DMS53 treated with DMSO at 0.1 percent for 48 hours (cell line): ENCODE results near the gene AK5.
"Not testable (repeated sequence)": the region's sequence is repeated elsewhere in the genome, so short reads cannot be mapped to it uniquely, and the experiment has no call there.

Experiments
- DNase-seq: peaks from one replicate; lab custom pipeline; 2025; ENCODE audit not compliant: unreplicated experiment; lab: John Stamatoyannopoulos, UW

The AK5 gene

DNA sequence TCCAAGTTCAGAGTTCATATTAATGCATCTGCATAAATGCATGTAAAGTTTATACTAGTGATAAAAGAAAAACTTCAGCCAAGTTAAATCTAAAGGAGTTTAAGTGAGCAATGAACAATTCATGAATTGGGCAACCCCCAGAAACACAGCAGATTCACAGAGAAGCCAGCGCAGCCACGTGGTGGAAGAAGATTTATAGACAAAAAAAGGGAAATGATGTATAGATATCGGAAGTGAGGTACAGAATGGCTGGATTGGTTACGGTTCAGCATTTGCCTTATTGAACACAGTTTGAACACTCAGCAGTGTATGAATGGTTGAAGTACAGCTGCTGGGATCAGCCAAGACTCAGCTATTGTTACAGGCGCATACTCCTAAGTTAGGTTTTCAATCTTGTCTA is 5.7 kb downstream of the AK5 start:
- no peak for DNase-seq

GRCh38 chr1:77288275-77288674 is 6.5 kb downstream of the AK5 start:
- DNase-seq, result no peak

- no peak for DNase-seq
Observed at GRCh38 chr1:77290576-77290975, 8.8 kb downstream of the AK5 start.

- DNase-seq, result no peak
Observed at GRCh38 chr1:77292551-77292950, 10.7 kb downstream of the AK5 start.

DNA sequence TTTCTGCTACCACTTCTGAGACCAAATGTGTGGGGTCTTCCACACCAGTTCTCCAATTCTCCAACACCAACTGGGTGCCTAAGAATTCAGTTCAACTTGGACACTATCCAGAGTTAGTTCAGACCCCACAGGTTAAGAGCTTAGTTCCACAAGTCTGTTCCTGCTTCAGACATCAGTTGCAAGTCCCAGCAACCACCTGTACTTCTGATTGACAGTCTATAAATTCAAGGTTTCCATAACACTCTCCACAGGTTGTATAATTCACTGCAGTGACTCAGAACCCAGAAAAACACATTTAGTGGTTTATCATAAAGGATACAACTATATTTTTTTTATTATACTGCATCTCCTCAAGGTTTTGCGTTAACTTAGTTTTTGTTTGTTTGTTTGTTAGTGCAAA is 18.7 kb downstream of the AK5 start:
- no peak for DNase-seq

- DNase-seq, result no peak
Observed at GRCh38 chr1:77303387-77303786, 21.6 kb downstream of the AK5 start.

DNA sequence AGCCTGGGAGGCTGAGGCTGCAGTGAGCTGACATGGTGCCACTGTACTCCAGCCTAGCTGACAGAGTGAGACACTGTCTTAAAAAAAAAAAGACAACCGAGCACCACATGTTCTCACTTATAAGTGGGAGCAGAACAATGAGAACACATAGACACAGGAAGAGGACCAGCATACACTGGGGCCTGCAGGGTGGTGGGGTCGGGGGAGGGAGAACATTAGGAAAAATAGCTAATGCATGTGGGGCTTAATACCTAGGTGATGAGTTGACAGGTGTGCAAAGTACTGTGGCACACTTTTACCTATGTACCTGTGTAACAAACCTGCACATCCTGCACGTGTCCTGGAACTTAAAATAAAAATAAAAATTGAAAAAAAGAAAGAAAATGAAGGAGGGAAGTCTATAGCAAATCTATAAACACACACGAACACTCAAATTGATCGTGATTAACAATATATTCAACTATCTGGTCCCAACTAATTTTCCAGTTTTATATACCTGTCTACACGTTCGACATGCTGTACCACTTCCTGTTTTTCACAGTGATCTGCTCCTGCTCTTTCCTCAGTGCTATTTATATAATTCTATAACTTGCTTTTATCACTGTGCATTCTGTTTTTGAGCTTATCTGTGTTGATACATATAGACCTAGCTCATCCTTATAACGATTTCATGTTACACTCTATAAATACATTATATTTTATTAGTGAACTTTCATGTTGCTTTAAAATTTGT is 27.2 kb downstream of the AK5 start:
- DNase-seq, result no peak

DNA sequence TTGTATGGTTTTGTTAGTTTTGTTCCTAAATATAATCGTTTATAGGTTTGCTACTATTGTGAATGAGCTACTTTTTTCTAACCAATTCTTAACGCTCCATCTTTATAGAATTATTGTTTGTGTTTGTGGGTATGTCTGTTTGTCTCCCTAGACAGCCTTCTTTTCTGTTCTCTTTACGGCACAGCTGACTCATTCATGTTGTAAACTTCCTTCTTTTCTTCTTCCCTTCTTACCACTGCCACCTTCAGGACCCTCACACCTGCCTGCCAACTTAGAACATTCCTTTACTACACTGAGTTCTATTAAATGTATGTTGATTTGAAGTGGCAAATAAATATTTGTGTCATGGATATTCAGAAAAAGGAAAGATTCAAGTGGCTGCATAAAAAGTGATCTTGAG is 29.1 kb downstream of the AK5 start:
- no peak for DNase-seq

DNA sequence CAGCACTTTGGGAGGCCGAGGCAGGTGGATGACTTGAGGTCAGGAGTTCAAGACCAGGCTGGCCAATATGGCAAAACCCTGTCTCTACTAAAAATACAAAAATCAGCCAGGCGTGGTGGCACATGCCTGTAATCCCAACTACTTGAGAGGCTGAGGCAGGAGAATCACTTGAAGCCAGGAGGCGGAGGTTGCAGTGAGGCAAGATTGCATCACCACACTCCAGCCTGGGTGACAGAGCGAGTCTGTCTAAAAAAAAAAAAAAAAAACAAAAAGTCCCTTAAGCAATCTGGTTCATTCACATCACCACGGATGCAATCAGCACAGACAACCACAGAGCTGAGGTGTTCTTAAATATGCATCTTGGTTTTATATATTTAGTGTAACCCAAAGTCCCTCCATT is 30.5 kb downstream of the AK5 start:
- DNase-seq, result not testable (repeated sequence)

DNA sequence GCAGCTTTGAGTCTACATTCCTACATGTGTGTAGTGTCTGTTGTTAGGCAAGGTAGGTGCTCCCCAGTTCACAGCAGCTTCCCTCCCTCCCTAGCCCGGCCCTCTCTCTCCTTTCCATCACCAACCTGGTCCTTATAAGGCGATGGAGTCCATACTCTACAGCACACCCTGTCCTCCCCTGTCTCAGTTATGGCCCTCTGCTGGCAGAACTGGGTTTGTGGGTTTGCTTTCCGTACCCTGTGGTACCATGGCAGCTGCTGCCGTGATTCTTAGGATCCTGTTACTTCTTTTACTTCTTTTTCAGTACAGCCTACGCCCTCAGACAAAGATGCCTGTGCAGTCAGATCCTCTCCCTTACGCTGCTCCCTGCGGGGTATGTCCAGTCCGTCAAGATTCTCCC is 31.7 kb downstream of the AK5 start:
- DNase-seq, result peak; percentile 12

- no peak for DNase-seq
Observed at GRCh38 chr1:77316006-77316405, 34.2 kb downstream of the AK5 start.

DNA sequence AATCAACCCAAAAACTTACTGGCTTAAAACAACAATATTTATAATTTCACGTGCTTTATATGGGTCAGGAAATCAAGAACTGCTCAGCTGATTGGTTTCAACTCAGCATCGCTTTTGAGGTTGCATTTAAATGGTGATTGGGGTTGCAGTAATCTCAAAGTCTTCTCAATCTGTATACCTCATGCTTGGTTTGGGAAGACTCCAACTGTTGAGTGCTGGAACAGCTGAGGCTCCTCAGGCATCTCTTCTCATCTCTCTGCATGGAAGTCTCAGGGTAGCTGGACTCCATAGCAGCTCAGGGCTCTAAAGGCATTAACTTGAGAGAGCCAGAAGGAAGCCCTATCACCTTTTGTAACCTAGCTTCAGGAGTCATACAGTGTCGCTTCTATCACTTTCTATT is 35.1 kb downstream of the AK5 start:
- DNase-seq, result no peak

GRCh38 chr1:77319036-77319705 is 37.4 kb downstream of the AK5 start:
- DNase-seq, result no peak

- peak; percentile 84 for DNase-seq
Observed at GRCh38 chr1:77322061-77322900, 40.5 kb downstream of the AK5 start.

DNA sequence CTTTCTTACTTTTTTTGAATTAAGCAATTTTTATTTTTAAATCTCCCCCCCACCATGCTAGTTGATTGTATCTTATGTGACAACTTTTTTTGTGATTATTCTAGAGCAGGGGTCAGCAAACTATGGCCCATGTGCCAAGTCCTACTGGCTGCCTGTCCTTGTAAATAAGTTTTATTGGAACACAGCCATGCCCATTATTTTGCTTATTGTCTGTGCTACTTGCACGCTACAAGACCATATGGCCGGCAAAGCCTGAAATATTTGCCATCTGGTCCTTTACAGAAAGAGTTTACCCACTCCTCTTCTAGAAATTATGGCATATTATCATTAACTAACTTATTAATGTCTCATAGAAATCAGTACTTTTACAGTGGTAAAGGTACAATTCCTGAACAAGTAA is 51.7 kb downstream of the AK5 start:
- no peak for DNase-seq

DNA sequence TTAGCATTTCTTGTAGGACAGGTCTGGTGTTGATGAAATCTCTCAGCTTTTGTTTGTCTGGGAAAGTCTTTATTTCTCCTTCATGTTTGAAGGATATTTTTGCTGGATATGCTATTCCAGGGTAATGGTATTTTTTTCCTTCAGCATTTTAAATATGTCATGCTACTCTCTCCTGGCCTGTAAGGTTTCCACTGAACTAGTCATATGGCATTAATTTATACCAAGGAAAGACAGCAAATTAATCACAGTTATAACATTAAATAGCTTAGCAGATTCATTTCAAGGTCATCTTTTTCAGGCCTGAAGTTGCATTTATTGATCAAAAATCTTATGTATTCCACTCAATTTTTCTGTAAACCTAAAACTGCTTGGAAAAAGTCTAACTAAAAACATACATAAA is 54.9 kb downstream of the AK5 start:
- DNase-seq, result no peak

GRCh38 chr1:77339326-77339725 is 57.5 kb downstream of the AK5 start:
- DNase-seq, result no peak

GRCh38 chr1:77341195-77341594 is 59.4 kb downstream of the AK5 start:
- DNase-seq, result no peak

DNA sequence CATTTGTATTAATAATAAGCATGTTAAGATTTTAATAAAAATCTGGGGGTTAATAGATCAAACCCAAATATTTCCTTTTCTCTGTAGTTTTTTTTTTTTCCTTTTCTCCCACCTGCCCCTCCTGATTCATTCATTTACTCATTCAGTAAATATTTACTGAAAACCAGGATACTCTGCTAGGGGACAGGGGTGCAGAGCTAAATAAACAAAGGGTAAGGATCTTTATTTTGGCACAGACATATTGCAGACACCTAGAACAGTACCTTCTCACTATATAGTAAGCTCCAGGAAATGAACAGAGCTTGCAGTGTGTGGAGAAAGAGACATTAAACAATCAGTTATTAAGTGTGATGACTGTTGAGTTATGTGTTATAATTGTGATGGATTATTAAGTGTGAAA is 60.9 kb downstream of the AK5 start:
- peak; percentile 88 for DNase-seq

DNA sequence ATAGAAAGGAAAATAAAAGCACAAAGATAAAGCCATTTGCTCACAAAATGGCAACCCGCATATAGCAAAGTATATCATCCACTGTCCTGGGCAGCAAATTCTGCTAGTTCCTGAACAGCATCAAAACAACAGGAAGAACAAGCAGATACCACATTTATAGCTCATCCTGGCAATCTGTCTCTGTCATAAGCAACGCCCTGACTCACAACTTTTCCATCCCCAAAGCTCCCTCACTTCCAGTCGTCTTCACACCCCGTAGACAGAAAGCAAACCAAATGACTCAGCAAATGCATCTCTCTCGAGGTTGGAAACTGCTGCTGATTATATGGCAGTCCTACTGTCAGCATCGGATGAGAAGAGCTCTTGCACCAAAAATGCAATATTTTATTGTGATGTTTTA is 65.8 kb downstream of the AK5 start:
- DNase-seq, result no peak

DNA sequence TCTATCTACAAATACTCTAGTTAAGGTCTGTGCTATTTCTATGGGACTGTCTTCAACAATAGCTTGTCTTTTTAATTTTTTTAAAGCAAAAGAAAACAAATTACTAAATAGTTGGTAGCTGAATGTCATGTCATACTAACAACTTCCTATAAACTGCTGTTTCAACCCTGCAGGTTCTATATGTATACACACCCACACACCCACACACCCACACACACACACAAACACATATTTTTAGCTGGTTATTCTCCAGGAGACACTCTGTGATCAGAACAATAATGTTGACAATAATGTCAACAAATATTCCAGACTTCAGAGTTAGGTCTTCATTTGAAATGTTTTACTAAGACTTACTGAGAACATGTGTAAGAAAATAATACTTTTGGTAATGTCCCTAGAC is 66.7 kb downstream of the AK5 start:
- no peak for DNase-seq

GRCh38 chr1:77349275-77349674 is 67.5 kb downstream of the AK5 start:
- no peak for DNase-seq
